SU-DHL-6 (cell line): Measurements from ENCODE around the gene SOS1.

ENCODE experiments used
- H2AFZ ChIP-seq: fragments of 200-600 bp; sonication (generic); 2 replicates; pipeline ENCODE4 v1.6.1; 2014; ENCODE audit warnings: low read depth, mild to moderate bottlenecking, moderate library complexity, mixed read lengths, antibody characterized with exemption, low read length; ENCODE audit not compliant: severe bottlenecking
- H3F3A ChIP-seq: fragments of 200-600 bp; shearing (Covaris generic); 2 replicates; pipeline ENCODE4 v1.6.0; 2016; ENCODE audit warnings: antibody characterized with exemption, mild to moderate bottlenecking; ENCODE audit not compliant: insufficient read depth
- H3K27ac ChIP-seq: fragments of 200-600 bp; sonication (generic); 2 replicates; pipeline ENCODE4 v1.5.1; 2016; ENCODE audit warnings: low read depth, mild to moderate bottlenecking, low read length, moderate library complexity, mixed read lengths
- H3K27me3 ChIP-seq: fragments of 200-600 bp; sonication (generic), shearing (Covaris generic); 2 replicates; pipeline ENCODE4 v1.6.0; 2014; ENCODE audit warnings: mild to moderate bottlenecking, low read length
- H3K36me3 ChIP-seq: fragments of 200-600 bp; sonication (generic); 2 replicates; pipeline ENCODE4 v1.6.1; 2014; ENCODE audit warnings: mild to moderate bottlenecking, low read length, mixed read lengths
- H3K4me2 ChIP-seq: fragments of 300-600, 200-600 bp; shearing (Covaris generic), sonication (generic); 2 replicates; pipeline ENCODE4 v1.6.0; 2014; ENCODE audit warnings: low read length, low read depth, mild to moderate bottlenecking; ENCODE audit not compliant: poor library complexity, severe bottlenecking
- H3K4me3 ChIP-seq: fragments of 200-600 bp; sonication (generic); 2 replicates; pipeline ENCODE4 v1.5.1; 2014; ENCODE audit warnings: antibody characterized with exemption, low read length, mild to moderate bottlenecking, mixed read lengths; ENCODE audit not compliant: insufficient read depth, poor library complexity, severe bottlenecking
- H3K79me2 ChIP-seq: fragments of 200-600 bp; sonication (generic); 2 replicates; pipeline ENCODE4 v1.6.1; 2014; ENCODE audit warnings: mild to moderate bottlenecking, low read length, moderate library complexity; ENCODE audit not compliant: insufficient read depth
- H3K9ac ChIP-seq: fragments of 200-600 bp; sonication (generic); 2 replicates; pipeline ENCODE4 v1.7.0; 2014; ENCODE audit warnings: mild to moderate bottlenecking, low read length
- H3K9me2 ChIP-seq: fragments of 200-600 bp; sonication (generic); replicated peaks from 2 replicates; pipeline ENCODE4 v1.6.1; 2014; ENCODE audit warnings: low read length; ENCODE audit not compliant: insufficient read depth
- H3K9me3 ChIP-seq: fragments of 200-600 bp; sonication (generic); 2 replicates; pipeline ENCODE4 v1.6.1; 2014; ENCODE audit warnings: low read length, mixed read lengths; ENCODE audit not compliant: insufficient read depth
- H4K20me1 ChIP-seq: fragments of 200-600 bp; sonication (generic); 2 replicates; pipeline ENCODE4 v1.6.1; 2014; ENCODE audit warnings: low read depth, mild to moderate bottlenecking, antibody characterized with exemption, low read length, moderate library complexity, mixed read lengths
- EZH2phosphoT487 ChIP-seq: fragments of 200-600 bp; sonication (generic), shearing (Covaris generic); conservative IDR thresholded peaks from 2 replicates; pipeline ENCODE4 v1.6.1; 2018; ENCODE audit warnings: mild to moderate bottlenecking, antibody characterized with exemption, low read length, moderate library complexity, mixed read lengths
- TF ChIP-seq, protein P1 (sequence below): fragments of 200-600 bp; sonication (generic); IDR thresholded peaks from one replicate; pipeline ENCODE4 v1.5.1; 2017; ENCODE audit warnings: antibody characterized with exemption, mild to moderate bottlenecking, low read length, moderate library complexity; ENCODE audit not compliant: insufficient read depth, poor library complexity, severe bottlenecking

Gene SOS1

DNA sequence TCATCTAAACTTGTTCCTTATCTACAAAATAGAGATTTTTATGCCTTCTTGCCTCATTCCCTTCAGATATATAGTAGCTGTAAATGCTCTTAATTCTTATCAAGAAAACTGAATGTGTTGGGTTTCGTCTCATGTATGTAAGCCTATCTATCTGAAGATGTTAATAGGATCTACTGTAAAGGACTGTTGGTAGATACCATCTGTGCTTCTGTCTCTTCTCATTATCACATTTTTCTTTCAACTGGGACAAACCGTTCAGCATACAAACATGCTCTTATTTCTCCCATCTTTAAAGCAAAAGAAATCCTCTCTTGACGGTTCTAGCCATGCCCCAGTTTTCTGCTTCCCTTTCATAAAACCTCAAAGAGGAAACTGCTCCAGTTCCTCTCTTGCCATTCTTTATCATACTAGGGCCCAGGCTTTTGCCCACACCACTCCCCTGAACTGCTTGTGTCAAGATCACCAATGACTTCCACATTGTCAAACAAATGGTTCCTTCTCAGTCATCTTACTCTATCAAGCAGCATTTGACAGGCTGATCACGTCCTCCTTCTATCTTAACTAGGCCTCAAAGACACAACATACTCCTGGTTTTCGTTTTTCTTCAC, 142.5 kb downstream of the SOS1 start:
- Histone ChIP-seq H3K9me2 (no peaks in the 10 kb centered on the region), H3K9ac (no peak overlapping the region), H2AFZ (no peak overlapping the region), H3K27ac (no peak overlapping the region), H3K79me2 (no peaks in the 10 kb centered on the region), H3K4me2 (no peak overlapping the region), H3F3A (no peaks in the 10 kb centered on the region), H3K9me3 (no peaks in the 10 kb centered on the region), H3K27me3 (no peaks in the 10 kb centered on the region), H4K20me1 (no peaks in the 10 kb centered on the region), H3K36me3 (no peaks in the 10 kb centered on the region), H3K4me3 (no peak overlapping the region)
- TF ChIP-seq, protein P1, sequence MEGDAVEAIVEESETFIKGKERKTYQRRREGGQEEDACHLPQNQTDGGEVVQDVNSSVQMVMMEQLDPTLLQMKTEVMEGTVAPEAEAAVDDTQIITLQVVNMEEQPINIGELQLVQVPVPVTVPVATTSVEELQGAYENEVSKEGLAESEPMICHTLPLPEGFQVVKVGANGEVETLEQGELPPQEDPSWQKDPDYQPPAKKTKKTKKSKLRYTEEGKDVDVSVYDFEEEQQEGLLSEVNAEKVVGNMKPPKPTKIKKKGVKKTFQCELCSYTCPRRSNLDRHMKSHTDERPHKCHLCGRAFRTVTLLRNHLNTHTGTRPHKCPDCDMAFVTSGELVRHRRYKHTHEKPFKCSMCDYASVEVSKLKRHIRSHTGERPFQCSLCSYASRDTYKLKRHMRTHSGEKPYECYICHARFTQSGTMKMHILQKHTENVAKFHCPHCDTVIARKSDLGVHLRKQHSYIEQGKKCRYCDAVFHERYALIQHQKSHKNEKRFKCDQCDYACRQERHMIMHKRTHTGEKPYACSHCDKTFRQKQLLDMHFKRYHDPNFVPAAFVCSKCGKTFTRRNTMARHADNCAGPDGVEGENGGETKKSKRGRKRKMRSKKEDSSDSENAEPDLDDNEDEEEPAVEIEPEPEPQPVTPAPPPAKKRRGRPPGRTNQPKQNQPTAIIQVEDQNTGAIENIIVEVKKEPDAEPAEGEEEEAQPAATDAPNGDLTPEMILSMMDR = no peak
- TF ChIP-seq EZH2phosphoT487 = no peak

DNA sequence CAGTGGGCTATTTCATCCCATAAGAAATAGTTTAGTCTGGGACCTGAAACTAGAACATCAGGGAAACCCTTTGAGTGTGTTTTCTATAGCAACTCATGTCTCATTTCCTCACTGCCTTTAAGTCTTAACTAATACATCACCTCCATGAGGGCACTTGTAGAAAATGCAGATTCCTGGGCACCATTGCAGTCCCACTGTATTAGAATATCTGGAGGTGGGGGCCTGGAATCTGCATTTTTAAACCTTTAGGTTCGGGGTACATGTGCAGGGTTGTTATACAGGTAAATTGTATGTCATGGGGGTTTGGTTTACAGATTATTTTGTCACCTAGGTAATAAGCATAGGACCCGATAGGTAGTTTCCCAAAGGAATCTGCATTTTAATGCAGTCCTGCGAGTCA, 143.8 kb downstream of the SOS1 start:
- Histone ChIP-seq H3K27me3 (no peaks in the 10 kb centered on the region), H3K79me2 (no peaks in the 10 kb centered on the region), H3K9me2 (no peaks in the 10 kb centered on the region), H3K27ac (no peak overlapping the region), H3K4me3 (no peak overlapping the region), H2AFZ (no peak overlapping the region), H4K20me1 (no peaks in the 10 kb centered on the region), H3K36me3 (no peaks in the 10 kb centered on the region), H3K4me2 (no peak overlapping the region), H3F3A (no peaks in the 10 kb centered on the region), H3K9me3 (no peaks in the 10 kb centered on the region), H3K9ac (no peak overlapping the region)
- TF ChIP-seq EZH2phosphoT487 = no peak
- TF ChIP-seq, protein P1 = no peak

GRCh38 chr2:38975042-38975441, 145.8 kb downstream of the SOS1 start:
- no peak overlapping the region for H3K4me2 ChIP-seq
- no peak overlapping the region for H3K9ac ChIP-seq
- no peaks in the 10 kb centered on the region for H3K79me2 ChIP-seq
- TF ChIP-seq EZH2phosphoT487 = no peak
- TF ChIP-seq, protein P1 = no peak
- no peaks in the 10 kb centered on the region for H3K9me2 ChIP-seq
- H3K36me3 ChIP-seq = no peaks in the 10 kb centered on the region
- no peaks in the 10 kb centered on the region for H3K9me3 ChIP-seq
- H3K4me3 ChIP-seq = no peak overlapping the region
- H2AFZ ChIP-seq = no peak overlapping the region
- H3K27me3 ChIP-seq = no peaks in the 10 kb centered on the region
- H3F3A ChIP-seq = no peaks in the 10 kb centered on the region
- no peak overlapping the region for H3K27ac ChIP-seq
- no peaks in the 10 kb centered on the region for H4K20me1 ChIP-seq
